GM19397 (cell line): ENCODE data around the gene PIEZO2.
"Not testable (repeated sequence)": the region's sequence is repeated elsewhere in the genome, so short reads cannot be mapped to it uniquely, and the experiment has no call there.

ENCODE experiments used
- ATAC-seq: cut with Tn5 transposase; IDR thresholded peaks from one replicate; pipeline ENCODE4 v1.9.1; 2021; ENCODE audit warnings: mild to moderate bottlenecking, moderate library complexity; ENCODE audit not compliant: unreplicated experiment

Gene PIEZO2

DNA sequence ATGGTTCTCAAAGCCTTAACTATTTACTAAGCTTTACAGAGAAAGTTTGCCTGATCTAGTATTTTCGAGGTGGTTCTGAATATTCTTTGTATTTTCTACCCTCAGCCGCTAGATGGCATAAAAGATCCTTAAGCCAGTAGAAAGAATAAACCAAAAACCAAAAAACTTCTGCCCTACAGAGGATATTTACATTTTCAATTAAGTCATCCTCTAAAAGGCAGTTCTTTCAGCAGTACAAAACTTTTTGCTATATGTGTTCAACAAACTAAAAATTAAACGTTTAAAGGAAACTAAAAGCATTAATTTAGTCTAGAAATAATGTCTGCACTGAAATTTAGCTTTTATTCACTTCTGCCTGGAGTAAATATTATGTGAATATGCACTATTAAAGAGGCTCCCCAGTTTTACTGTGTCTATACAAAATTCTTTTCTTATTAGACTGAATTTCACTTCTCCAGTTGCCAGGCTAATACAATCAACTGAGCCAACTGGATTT, 297.5 kb downstream of the PIEZO2 start:
- ATAC-seq: no peak

DNA sequence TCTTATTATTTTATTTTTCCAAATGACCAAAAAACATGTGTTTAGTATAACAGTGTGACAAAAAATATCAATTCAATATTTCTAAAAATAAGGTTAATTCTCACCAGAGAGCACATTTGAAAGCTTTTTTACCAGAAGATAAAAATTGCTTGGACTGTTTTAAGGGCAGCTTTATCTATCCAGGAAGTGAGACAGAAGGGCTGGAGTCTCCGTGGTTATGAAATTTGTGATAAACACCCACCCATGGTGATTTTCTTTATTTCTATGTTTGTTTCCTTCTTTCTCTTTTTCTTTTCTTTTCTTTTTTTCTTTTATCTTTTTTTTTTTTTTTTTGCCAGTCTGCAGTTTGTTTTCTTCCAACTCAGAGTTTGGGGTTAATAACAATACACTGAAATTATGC, 298.5 kb downstream of the PIEZO2 start:
- no peak for ATAC-seq

DNA sequence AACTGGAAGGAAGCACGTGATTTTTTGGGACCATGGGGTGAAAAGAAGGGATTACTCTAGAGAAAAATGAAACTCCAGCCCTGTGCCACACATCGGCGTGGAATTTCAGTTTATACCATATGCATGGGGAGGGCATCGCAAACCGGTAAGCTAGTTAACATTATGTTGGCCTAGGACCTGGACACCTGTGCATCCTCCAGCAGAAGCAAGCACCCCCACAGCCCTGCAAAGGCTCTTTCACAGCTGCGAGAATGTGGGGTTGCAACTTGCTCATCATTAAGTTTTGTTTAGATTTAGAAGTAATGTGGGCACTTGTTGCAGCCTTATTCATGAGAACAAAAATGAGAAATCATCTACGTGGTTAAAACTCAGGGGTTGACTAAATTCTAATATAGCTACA, 299.2 kb downstream of the PIEZO2 start:
- no peak for ATAC-seq

DNA sequence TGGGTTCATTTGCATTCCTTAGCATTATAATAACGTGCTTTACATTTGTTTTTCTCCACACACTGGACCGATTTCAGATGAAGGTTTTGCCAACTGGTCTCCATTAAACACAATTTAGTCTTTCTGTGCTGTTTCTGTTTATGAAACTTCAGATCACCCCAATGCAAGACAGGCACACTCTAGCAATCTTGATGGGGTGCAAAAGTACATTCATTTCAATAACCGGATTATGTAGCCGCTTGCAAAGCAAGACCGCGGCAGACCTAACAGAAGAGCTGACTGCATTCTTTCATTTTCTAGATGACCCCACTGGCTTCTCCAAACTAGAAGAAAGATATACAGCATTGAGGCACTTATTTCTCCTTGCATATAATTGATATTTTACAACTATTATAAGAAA, 301.5 kb downstream of the PIEZO2 start:
- no peak for ATAC-seq

DNA sequence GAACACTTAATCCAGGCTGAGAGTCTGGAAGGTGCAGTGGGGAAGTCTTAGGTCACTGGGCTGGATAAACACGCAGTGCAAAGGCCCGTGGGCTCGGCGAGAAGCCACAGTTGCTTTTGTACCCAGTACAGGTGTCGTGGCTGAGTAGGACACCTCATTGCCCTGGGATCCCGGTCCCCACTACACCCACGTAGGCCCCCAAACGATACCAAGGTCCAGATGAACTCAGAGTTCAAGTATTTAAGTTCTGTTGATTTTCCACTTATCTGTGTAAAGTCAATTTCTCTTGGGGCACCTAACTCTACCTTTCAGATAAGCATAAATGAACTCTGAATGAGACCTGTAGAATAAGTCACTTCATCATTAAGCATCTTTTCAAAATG, 302.0 kb downstream of the PIEZO2 start:
- no peak for ATAC-seq

DNA sequence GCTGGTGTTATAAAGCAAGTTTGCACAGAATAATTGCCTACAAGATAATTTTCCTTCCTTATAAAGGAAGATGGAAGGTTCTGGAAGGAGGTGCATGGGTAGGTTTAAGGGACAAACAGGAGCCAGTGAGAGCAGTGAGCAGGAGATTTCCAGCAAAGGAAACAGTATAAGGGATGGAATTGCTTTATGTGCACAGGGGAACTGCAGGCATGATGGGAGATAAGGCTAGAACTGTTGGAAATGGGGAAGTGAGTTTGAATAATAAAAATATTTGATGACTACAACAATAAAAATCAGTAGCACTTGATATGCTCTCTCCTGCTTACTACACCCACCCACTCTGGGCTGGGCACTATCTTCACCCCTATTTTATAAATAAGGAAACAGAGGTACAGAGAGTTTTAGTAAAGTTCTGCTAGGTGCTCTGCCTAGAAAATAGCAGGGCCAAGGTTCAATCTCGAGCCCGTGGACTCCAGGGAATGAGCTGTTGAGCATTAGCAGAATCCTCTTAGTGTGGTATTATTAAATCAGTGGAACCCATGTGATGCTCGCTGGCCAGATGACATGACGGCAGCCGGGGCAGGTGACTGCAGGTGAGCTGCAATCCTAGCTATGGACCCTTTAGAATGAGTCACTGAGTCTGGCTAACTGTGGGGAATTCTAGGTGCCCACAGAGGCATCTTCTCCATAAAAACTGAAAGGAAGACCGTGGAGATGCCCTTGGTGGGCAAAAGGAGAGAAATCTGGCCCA, 302.5 kb downstream of the PIEZO2 start:
- no peak for ATAC-seq

DNA sequence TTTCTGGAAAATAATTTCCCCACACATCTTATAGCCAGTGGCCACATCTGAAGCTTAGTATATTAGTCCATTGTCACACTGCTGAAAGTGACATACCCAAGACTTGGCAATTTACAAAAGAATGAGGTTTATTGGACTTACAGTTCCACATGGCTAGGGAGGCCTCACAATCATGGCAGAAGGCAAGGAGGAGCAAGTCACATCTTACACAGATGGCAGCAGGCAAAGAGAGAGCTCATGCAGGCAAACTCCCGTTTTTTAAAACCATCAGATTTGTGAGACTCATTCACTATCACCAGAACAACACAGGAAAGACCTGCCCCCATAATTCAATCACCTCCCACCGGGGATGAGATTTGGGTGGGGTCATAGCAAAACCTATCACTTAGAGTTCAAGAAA, 303.3 kb downstream of the PIEZO2 start:
- not testable (repeated sequence) for ATAC-seq

DNA sequence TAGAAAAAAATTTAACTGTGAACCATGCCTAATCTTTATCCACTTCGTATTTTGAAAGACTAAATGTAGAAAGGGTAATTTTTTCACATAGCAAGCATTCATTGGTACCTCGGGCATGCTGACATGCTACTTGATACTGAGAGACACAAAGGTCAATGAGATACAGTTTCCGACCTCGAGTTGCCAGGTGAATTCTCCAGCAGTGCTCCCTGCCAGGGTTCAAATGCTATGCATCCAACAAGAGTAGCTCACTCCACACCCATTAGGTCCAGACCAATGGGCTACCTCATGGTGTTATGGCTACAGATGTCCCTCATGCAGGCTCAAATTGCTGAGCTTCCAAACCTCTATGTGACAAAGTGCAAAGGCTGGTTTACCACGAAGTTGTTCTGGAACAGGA, 305.8 kb downstream of the PIEZO2 start:
- no peak for ATAC-seq

DNA sequence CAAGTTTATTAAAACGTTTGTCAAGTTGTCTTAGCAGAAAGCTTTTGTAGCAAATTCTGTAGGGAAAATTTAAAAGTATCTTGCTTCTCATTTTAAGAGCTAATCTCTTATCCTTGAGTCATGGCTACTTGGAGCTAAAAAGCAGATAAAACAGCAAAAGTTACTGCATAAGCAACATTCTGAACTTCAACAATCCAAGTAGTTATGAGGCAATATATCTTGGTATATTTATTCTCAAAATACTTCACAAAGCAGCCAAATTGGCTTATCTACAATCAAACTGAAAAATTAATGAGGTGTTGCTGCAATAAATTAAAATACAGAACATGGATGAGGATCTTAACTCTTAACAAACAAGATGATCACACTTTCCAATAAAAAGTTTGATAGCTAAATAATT, 306.5 kb downstream of the PIEZO2 start:
- no peak for ATAC-seq

DNA sequence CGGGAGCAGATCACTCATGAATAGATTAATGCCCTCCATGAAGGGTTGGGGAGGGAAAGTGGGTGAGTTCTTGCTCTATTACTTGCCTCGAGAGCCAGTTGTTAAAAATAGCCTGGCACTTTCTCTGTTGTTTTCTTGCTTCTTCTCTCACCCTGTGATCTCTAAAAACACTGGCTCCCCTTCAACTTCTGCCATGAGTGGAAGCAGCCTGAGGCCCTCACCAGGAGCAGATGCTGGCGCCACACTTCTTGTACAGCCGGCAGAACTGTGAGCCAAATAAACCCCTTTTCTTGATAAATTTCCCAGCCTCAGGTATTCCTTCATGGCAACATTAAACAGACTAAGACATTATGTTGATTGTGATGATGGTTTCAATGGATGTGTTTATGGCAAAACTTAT, 307.0 kb downstream of the PIEZO2 start:
- no peak for ATAC-seq

DNA sequence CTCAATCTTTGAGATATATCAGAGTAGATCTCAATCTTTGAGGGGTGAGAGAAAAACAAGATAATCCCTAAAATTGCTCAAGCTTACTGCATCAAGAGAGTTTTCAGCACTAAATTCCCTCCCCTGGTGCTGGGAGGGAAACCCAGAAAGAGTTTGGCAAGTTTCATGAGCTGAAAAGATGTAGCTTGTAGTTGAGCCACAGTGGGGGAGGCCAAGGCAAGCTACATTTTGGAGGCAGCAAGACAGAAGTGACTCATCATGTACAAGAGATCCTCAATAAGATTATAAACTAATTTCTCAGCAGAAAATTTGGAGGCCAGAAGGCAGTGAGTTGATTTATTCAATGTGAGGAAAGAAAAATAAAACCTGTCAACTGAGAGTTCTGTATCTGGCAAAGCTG, 308.2 kb downstream of the PIEZO2 start:
- ATAC-seq: no peak

DNA sequence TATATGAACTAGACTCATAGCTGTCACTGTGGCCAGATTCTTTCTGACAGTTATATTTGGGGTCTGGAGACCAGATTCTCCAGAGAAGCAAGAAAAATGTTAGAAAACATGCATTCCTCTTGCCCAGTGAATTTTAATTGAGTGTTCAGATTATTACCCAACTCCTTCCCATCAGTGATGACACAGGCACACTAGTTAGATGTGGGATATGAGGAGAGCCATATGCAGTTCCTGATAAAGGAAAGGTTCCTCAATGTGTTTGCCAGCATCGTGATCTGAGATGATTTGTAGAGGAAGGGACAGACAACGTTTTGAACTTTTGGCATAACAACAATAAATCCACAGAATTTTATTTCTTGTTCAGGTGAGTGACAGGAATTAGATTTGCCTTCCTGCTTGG, 308.6 kb downstream of the PIEZO2 start:
- ATAC-seq: no peak

DNA sequence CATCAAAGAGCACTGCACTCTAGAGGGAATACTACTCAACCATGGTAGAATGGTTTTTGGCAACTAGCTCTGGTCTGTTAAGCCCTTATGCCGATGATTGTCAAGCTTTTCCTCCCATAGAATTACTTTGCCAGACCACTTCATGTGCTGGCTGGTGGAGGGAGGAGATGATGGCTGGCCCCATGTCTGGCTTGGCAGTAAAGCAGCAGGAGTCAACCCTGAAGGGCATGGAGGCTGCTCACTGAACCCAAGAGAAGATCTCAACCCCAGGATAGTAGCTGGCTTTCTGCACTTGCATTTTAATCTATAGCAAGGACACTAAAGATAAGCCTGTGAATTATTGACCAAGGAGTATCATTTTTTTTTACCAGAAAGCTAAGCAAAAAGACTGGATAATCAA, 309.9 kb downstream of the PIEZO2 start:
- no peak for ATAC-seq

DNA sequence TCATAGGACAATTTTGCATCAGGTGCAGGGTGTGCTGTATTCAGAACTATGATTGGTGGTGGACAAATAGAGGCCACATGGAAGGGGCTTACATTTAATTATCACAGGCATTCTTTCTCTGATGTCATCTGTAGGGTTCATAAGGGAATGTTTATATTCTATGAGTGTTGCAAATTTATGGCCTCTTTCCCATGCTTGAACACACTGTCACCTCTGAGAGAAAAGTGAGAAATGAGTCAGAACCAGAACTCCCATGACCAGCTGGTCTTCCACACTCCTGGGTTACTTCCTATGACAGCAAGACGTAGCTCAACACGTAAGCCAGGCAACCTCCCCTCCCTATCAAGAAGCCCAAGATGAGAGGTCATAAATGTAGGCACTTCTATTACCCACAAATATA, 310.8 kb downstream of the PIEZO2 start:
- no peak for ATAC-seq

DNA sequence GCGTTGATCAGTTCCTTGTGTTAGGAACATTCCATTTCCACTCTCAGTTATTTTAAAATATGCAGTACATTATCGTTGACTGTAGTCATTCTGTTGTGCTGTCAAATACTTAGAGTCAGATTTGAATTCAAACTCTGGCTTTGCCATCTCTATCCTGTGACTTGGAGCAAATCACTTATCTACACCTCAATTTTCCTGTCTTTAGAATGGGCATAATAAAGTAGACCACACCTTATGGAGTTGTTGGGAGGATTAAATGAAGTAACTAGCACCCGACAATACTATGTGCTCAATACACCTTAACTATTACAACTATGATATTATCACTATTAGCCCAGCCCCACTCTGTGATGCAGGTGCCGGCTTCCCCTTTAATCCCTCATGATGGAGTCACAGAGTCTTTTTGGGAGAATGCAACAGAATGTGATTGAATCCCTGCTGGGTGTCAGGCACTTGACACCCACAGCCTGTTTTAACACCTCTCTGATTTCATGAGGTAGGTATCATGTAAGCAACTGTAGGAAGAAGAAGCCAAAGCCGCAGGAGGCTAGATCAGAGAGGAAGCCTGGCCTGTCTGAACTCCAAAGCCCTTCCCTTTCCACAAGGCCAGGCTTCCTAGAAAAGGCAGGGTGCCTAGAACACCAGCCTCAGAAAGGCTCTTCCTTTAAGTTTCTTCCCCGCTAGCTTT, 315.1 kb downstream of the PIEZO2 start:
- ATAC-seq: no peak

DNA sequence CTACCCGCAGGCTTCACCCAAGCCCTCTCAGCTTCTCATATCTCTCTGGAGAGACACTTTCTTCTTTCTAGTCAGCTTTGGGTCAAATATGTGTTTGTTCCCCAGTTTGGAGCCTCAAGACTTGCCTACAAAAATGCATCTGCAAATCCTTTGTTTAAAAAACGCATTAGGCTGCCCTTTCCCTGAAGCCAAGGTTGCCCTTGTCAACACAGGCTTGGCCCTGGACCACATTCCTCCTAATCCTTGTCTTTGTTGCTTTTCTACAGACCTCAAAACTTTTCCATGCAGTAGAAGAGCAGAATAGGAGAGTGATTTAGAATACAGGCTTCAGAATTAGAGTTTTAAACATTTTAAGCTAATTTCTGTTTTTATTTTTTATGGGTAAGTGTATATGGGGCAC, 315.7 kb downstream of the PIEZO2 start:
- ATAC-seq: no peak

DNA sequence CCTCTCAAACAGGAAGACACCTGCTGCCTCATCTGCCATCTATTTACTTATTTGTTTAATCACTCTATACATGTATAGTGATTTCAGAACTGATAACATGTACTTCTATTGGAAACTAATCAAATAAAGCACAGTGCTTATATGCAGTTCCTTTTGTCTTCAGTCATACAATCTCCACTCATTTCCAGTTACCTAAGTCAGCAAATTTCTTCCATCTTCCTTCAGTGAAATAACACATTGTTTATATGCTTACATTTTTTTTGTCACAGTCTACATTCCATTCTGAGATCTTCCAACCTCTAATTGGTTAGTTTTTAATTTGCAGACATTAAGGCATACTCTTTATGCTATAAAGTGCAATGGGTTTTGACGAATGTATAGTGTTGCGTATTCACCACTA, 323.0 kb downstream of the PIEZO2 start:
- ATAC-seq: no peak

DNA sequence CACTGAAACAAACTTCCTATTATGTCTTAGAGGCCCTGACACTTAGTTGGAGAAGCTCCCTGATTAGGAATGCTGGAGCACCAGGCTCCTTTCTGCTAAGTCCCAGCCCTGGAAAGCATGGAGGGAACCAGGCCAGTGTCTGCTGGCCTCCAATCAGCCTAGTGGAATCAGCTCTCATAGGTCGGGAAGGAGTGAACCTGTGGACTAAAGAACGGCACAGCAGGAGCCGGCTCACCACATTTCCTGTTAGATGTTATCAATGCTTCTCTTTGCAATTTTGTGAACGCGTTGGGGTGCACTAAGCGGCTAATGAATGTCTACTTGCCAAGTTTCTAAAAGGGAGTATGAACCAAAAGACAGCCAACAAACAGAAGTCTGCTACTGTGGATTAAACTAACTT, 326.9 kb downstream of the PIEZO2 start:
- no peak for ATAC-seq

DNA sequence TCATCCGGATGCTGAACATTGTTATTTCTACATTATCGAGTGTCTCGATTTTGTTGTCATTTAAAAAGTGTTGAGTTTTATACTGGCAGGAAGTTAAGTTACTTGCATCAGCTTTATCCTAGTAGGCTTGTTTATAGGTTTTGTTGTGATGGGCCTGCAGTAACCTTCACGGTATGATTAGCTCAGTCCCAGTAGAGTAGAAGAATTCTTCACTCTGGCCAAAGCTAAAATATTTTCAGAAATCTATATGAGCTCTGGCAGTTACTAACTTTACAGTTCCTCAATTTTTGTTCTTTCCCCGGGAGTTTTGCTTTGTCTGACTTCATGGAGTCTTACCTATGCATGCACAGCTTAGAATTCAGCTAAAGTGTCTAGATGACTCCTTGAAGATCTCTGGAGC, 328.7 kb downstream of the PIEZO2 start:
- ATAC-seq: no peak

DNA sequence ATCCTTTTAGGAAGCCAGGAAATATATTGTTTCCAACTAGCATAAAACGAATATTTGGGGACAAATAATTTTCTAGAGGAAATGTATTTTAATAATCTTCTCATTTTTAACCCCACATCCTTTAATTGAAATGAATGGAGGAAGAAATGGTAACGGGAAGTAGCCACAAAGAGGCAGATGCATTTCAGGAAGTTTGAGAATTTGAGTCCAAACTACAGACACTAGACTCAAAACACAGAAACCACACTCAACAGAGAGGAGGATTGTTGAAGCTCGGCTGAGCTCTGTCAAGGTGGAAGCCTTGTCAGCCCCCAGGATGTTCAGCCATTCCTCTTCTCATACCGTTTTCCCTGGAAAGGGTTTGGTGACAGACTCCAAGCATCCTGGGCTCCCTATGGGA, 335.0 kb downstream of the PIEZO2 start:
- ATAC-seq: no peak

DNA sequence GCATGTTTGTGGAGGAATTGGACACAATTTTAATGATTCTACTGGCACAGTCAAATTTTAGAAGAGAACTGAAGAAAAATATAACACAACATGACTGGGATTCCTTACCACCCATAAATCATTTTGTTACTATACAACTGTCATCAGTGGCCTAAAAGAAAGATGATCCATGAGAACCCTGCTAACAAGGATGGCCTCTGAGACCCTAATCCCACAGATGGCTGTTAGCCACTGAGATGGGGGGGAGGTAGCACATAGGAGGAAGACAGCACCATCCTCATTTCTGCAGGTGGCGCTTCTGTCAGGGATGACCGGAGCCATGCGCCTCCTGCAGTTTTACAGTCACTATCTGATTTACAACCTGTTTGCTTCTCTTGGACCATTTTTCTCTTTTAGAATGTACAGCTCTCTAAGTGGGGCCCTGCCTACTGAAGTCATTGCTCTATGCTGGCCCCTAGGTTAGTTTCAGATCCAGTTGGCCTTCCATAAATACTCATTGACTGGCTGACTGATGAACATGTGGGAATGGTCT, 343.7 kb downstream of the PIEZO2 start:
- no peak for ATAC-seq

DNA sequence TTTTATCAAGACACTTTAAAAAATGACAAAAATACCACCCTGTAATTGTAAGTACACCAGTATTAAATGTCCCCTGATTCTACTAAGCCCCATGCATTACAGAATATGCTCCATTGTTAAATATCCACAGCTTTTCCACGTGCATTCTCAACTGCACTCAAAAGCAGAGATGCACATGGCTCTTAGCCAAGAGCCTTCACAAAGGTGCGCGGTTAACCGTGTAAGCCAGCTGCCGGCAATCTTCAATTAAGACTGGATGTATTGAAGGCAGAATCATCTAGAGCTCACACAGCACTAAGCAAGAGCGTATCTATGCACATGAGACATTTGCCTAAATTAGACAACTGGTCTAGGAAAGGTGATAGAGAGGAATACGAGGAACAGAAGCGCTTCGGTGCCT, 345.2 kb downstream of the PIEZO2 start:
- no peak for ATAC-seq
